HG03342 (cell line): ENCODE data around the gene CDK13.
"Not testable (repeated sequence)": the region's sequence is repeated elsewhere in the genome, so short reads cannot be mapped to it uniquely, and the experiment has no call there.

ENCODE experiments used
- ATAC-seq: cut with Tn5 transposase; IDR thresholded peaks from one replicate; pipeline ENCODE4 v1.9.1; 2021; ENCODE audit warnings: mild to moderate bottlenecking, moderate library complexity; ENCODE audit not compliant: unreplicated experiment

CDK13 gene

GRCh38 chr7:39949971-39950472, at the start of gene CDK13:
Gene CDK13 (plus strand): TSS chr7:39950256. CDS start chr7:39950642, 386 bp downstream.
- ATAC-seq = peak; percentile 38

DNA sequence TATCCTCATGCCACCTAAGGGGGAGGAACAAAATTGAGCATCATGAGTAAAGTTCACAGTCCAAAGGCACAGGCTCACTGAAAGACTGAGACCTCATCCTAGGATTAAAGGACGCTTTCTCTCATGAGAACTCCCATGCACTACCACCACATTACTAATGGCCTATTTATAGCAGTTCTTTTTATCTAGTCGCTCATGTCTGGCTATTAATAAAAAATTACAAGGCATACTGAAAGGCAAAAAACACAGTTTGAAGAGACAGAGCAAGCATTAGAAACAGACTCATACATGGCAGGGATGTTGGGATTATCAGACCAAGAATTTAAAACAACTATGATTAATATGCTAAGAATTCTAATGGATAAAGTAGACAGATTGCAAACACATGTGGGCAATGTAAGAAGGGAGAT, 46.0 kb upstream of the CDK13 start:
- no peak for ATAC-seq

DNA sequence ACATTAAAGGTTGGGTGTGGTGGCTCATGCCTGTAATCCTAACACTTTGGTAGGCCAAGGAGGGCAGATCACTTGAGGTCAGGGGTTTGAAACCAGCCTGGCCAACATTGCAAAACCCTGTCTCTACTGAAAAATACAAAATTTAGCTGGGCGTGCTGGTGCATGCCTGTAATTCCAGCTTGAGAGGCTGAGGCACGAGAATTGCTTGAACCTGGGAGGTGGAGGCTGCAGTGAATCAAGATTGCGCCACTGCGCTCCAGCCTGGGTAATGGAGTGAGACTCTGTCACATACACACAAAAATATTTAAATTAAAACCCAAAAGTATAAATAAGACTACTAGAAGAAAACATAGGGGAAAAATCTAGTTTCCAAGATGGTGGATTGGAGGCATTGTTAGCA, 41.9 kb upstream of the CDK13 start:
- no peak for ATAC-seq

- ATAC-seq = no peak
Observed at GRCh38 chr7:39908973-39909372, 41.1 kb upstream of the CDK13 start.

DNA sequence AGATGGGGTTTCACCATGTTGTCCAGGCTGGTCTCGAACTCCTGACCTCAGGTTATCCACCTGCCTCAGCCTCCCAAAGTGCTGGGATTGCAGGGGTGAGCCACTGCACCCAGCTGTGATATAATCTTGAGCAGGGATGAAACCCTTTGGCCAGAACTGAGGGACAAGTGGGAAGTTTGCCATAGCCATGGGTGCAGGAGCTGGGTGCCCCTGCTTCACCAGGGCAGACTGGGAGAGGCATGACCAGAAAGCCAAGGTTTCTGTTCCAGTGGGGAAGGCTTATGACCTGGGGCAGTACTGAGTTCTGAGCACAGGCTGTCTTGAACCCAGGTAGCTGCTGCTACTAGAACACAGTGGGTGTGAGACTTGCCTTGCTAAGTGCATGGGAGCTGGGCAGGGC, 40.5 kb upstream of the CDK13 start:
- no peak for ATAC-seq

DNA sequence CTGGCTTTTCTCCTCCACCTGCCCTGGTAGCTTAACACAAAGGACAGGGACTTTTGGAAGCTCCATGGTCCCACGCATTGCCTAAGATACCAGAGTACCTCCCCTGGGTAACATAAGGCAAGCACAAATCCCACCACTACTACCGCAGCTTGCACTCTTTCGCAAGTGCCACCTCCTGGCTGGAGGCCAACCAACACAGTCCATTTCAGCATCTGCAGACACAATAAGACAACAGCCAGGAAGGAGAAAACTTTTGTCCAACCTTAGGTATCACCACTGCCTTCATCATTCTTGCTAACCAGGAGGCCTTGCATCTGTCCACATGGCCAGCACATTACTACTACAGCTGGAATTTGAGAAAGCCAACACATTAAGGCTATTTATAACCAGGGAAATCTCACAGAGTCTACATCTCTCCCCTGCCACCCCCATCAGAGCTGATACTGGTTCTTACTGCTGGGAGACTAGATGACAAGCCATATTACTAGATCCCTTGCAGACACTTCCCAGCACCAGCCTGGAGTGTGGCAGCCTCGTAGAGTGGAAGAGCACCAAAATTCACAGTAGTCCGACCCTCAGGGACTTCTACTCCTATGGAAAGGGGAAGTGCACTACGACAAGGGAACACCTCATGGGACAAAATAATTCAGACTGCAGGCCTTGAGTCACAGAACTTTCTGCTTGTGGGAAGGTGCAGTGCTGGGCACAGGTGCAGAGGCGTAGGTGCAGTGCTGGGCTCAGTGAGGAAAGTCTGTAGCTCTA, 39.8 kb upstream of the CDK13 start:
- no peak for ATAC-seq

GRCh38 chr7:39911167-39911566, 38.9 kb upstream of the CDK13 start:
- no peak for ATAC-seq

DNA sequence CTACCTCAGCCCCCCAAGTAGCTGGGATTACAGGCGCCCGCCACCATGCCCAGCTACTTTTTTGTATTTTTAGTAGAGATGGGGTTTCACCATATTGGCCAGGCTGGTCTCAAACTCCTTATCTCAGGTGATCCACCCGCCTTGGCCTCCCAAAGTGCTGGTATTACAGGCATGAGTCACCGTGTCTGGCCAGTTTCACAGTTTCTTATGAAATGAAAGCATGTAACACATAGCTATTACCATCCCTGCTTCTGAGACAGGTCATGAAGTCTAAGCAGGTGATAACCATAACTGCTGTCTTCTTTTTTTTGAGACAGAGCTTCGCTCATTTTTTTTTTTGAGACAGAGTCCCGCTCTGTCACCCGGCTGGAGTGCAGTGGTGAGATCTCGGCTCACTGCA, 34.2 kb upstream of the CDK13 start:
- not testable (repeated sequence) for ATAC-seq

GRCh38 chr7:39919646-39920045, 30.4 kb upstream of the CDK13 start:
- ATAC-seq = no peak

DNA sequence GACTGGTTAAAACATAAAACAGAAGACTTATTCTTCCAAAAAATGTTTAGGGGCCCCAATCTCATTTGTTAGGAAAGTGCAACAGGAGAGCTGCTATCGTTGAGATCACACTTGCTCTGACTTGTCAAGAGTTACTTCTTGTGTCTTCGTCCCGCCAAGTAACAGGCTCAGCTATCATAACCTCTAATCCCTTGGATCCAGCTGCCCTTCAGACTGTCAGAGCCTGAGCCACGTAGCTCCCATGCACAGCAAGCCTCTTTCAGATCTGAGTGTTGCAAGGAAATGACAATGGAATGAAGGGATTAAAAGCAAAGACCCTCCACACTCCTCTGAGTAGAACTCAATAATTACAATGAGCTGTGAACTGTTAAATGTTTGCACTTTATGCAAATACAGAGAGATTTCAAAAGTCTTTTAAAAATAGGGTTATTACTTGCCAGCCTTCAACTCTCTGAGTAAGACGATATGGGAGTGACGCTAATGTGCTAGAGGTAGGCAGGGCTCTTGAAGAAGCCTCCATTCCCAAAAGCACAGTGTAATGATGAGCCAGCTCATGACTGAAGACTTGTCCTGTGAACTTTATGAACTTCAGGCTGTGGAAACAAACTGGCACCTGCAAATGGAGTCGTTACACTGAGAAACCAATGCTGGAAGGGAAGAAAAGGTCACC, 28.4 kb upstream of the CDK13 start:
- no peak for ATAC-seq

DNA sequence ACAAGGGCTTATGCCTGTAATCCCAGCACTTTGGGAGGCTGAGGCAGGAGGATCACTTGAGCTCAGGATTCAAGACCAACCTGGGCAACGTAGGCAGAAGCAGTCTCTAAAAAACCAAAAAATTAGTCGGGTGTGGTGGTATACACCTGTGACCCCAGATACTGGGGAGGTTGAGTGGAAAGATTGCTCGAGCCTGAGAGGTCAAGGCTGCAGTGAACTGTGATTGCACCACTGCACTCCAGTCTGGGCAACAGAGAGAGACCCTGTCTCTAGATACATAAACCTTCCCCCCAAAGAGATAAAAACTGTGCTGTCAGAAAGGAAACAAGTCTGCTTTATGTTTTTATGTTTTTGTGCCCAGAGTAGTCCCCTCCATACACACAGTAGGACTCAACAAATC, 27.5 kb upstream of the CDK13 start:
- no peak for ATAC-seq

- no peak for ATAC-seq
Observed at GRCh38 chr7:39923091-39923490, 27.0 kb upstream of the CDK13 start.

GRCh38 chr7:39924122-39924521, 25.9 kb upstream of the CDK13 start:
- no peak for ATAC-seq

GRCh38 chr7:39926111-39926510, 23.9 kb upstream of the CDK13 start:
- no peak for ATAC-seq

DNA sequence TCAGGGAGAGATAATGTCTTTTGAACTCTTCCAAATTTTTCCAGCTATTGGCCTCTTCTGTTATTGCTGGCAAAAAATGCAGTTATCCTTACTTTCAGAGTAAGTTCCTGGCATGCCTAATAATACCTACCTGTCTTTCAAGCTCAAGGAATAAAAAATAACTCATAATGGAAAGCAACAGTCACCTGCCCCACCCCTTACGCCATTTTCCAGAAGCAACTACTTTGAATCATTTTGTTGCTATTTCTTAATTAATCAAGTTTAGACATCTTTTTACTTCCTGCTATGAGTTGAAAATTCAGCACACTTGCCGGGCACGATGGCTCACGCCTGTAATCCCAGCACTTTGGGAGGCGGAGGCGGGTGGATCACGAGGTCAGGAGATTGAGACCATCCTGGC, 23.0 kb upstream of the CDK13 start:
- no peak for ATAC-seq

GRCh38 chr7:39934132-39934531, 15.9 kb upstream of the CDK13 start:
- no peak for ATAC-seq

DNA sequence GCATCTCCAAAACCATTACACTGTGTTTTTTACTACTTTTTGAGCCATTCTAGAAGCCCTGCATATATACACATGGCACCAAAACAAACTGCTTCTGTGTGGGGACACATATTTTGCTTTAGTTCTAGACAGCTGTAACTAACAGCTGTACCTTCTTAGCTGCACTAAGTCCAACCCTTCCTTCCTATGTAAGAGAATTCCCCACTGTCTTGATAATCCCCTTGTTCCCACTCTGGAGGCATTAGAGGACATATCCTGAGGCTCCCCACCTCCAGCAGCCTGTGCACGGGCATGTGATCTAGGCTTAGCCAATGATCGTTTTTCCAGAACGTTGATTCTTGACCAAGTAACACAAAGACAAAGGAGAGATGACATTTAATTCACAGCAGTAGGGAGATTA, 13.3 kb upstream of the CDK13 start:
- no peak for ATAC-seq

- no peak for ATAC-seq
Observed at GRCh38 chr7:39937366-39938153, 12.5 kb upstream of the CDK13 start.

DNA sequence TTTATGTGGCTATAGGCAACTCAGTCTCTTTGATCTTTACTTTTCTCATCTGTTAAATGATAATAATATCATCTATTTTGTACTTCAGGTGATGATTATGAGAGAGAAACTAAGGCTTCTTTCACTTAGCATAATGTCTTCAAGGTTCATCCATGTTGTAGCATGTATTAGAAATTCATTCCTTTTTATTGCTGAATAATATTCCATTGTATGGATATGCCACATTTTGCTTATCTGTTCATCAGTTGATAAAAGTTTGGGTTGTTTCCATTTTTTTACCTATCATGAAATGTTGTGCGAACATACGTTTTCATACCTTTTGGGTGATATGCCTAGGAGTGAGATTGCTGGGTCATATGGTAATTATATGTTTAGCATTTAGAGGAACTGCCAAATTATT, 7.2 kb upstream of the CDK13 start:
- ATAC-seq = no peak

- no peak for ATAC-seq
Observed at GRCh38 chr7:39946693-39947092, 3.4 kb upstream of the CDK13 start.

DNA sequence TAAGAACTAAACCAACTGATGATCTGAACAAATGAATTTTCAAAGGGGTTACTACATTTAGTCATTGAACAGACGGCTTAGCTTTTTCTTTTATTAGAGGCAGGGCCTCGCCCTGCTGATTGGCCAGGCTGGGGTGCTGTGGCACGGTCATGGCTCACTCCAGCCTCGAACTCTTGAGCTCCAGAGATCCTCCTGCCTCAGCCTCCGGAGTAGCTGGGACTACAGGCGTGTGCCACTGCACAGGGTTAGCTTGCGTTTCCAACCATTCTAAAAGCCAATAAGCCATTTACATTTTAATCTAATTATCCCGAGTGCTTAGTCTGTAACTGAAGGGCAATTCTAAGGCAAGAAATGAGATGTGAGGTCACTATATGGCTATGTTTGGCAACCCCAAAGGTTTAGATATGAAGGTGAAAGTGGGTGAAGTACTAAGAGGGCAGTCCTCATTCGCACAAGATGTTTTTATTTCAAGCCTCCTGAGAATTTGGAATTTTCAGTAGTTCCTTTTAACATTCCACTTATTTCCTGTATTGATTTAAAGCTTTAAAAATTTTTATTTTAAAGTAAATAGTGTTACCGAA, 1.6 kb upstream of the CDK13 start:
- ATAC-seq = no peak
